OCI-LY7 (cell line): ENCODE data around the gene AMBP. TPM values are rescaled to one million over a fixed set of nuclear protein-coding genes. Genes with fewer than 3 reads are reported as not detected.

Source experiments
- BruUV-seq: library from RNA; stranded (reverse); fragments of 400-500 nt; replicated peaks from 2 replicates; lab custom pipeline; 2021; lab: Mats Ljungman, UMichigan
- CTCF ChIA-PET: fragments of 300-600 bp; sonication (Branson Sonifier 250); formaldehyde crosslinking; loops from one replicate; lab custom pipeline; 2022; ENCODE audit warnings: antibody characterized with exemption; ENCODE audit not compliant: unreplicated experiment; lab: Charles Lee
- POLR2A ChIA-PET: fragments of 300-600 bp; sonication (Branson Sonifier 250); formaldehyde crosslinking; loops from one replicate; lab custom pipeline; 2022; ENCODE audit warnings: antibody characterized with exemption; lab: Charles Lee
- DNase-seq: peaks from one replicate; pipeline ENCODE4 v3.0.0-alpha.2; 2015; ENCODE audit warnings: low spot score
- H2AFZ ChIP-seq: fragments of 200-600 bp; sonication (generic), shearing (Covaris generic); 2 replicates; pipeline ENCODE4 v1.6.1; 2014; ENCODE audit warnings: mild to moderate bottlenecking, antibody characterized with exemption, low read length, moderate library complexity
- H3K27ac ChIP-seq: fragments of 200-600 bp; sonication (generic); 2 replicates; pipeline ENCODE4 v1.5.1; 2014; ENCODE audit warnings: mixed run types, low read depth, mild to moderate bottlenecking, moderate library complexity, low read length, inconsistent platforms; ENCODE audit not compliant: poor library complexity, severe bottlenecking
- H3K36me3 ChIP-seq: fragments of 200-600 bp; sonication (generic); 2 replicates; pipeline ENCODE4 v1.6.1; 2014; ENCODE audit warnings: mild to moderate bottlenecking, antibody characterized with exemption, low read length, moderate library complexity, mixed read lengths; ENCODE audit not compliant: insufficient read depth
- H3K4me1 ChIP-seq: fragments of 200-600 bp; sonication (generic); 2 replicates; pipeline ENCODE4 v1.5.1; 2014; ENCODE audit warnings: mild to moderate bottlenecking, low read length; ENCODE audit not compliant: insufficient read depth, poor library complexity, severe bottlenecking
- H3K4me2 ChIP-seq: fragments of 200-600 bp; sonication (generic); 2 replicates; pipeline ENCODE4 v1.6.1; 2014; ENCODE audit warnings: mild to moderate bottlenecking, low read length
- H3K4me3 ChIP-seq: fragments of 200-600 bp; sonication (generic); 2 replicates; pipeline ENCODE4 v1.5.1; 2014; ENCODE audit warnings: mild to moderate bottlenecking, low read depth, low read length; ENCODE audit not compliant: poor library complexity, severe bottlenecking
- H3K79me2 ChIP-seq: fragments of 200-600 bp; sonication (generic); 2 replicates; pipeline ENCODE4 v1.6.1; 2016; ENCODE audit warnings: low read depth, mild to moderate bottlenecking, low read length, moderate library complexity, mixed read lengths; ENCODE audit not compliant: insufficient read depth
- H3K9me2 ChIP-seq: fragments of 200-600 bp; sonication (generic); 2 replicates; pipeline ENCODE4 v1.6.1; 2016; ENCODE audit warnings: mild to moderate bottlenecking, low read length, mixed read lengths; ENCODE audit not compliant: insufficient read depth
- H3K9me3 ChIP-seq: fragments of 200-600 bp; sonication (generic); 2 replicates; pipeline ENCODE4 v1.6.1; 2014; ENCODE audit warnings: mild to moderate bottlenecking, mixed run types, low read length, mixed read lengths
- H4K20me1 ChIP-seq: fragments of 200-600 bp; sonication (generic); 2 replicates; pipeline ENCODE4 v1.6.1; 2014; ENCODE audit warnings: mild to moderate bottlenecking, antibody characterized with exemption, low read length, moderate library complexity, mixed read lengths; ENCODE audit not compliant: insufficient read depth
- CTCF ChIP-seq: fragments of 200-600 bp; sonication (generic); conservative IDR thresholded peaks from 2 replicates; pipeline ENCODE4 v1.5.1; 2014; ENCODE audit warnings: mild to moderate bottlenecking, antibody characterized with exemption, low read length, moderate library complexity, mixed read lengths
- EZH2phosphoT487 ChIP-seq: fragments of 200-600 bp; sonication (generic); IDR thresholded peaks from 2 replicates; pipeline ENCODE4 v1.6.1; 2018; ENCODE audit warnings: low read depth, borderline replicate concordance, mild to moderate bottlenecking, mixed run types, antibody characterized with exemption, low read length, moderate library complexity, mixed read lengths
- intact Hi-C: fragments of 100-400 bp; cut with micrococcal nuclease; formaldehyde crosslinking; loops from one replicate; pipeline ENCODE4 v1.10.0; 2022; ENCODE audit not compliant: unreplicated experiment
- total RNA-seq, 2 experiments: library from RNA; depleted of rRNA in 1 of 2; stranded (reverse); fragments of >200 nt in 1 of 2; shearing (Covaris generic) in 1 of 2; gene quantifications; 2 replicates each; pipeline ENCODE4 v1.2.3, GENCODE V29; 2014 to 2022

Gene AMBP
- total RNA-seq, 2 experiments from 2014 or later, result not detected

- TF ChIP-seq CTCF (no peak), EZH2phosphoT487 (no peak)
- no peak overlapping the region for H2AFZ ChIP-seq
- ChIA-PET POLR2A (interaction anchor here (0.6 kb wide), 1 partner anchor 150 kb away, joined by 4 read pairs; no protein-coding TSS in a partner anchor), CTCF (no interaction called here)
- no peaks in the 10 kb centered on the region for H3K9me2 ChIP-seq
- BruUV-seq, result no TSS peak
- H3K27ac ChIP-seq, result no peak overlapping the region
- no peak for DNase-seq
- no peaks in the 10 kb centered on the region for H3K4me1 ChIP-seq
- no peaks in the 10 kb centered on the region for H3K79me2 ChIP-seq
- no peak overlapping the region for H3K4me3 ChIP-seq
- no peak overlapping the region for H3K4me2 ChIP-seq
- H3K9me3 ChIP-seq, result no peaks in the 10 kb centered on the region
- no peaks in the 10 kb centered on the region for H3K36me3 ChIP-seq
- H4K20me1 ChIP-seq, result no peaks in the 10 kb centered on the region
- intact Hi-C loops, result no loop called here
Measured at GRCh38 chr9:114054191-114054690, 23.9 kb downstream of the AMBP start.

GRCh38 chr9:114053246-114054005, 24.7 kb downstream of the AMBP start:
- ChIA-PET CTCF (no interaction called here), POLR2A (no interaction called here)
- TF ChIP-seq EZH2phosphoT487, result no peak
- no peak for TF ChIP-seq CTCF
- H3K4me2 ChIP-seq, result no peak overlapping the region
- no peaks in the 10 kb centered on the region for H3K36me3 ChIP-seq
- H4K20me1 ChIP-seq, result no peaks in the 10 kb centered on the region
- H2AFZ ChIP-seq, result no peak overlapping the region
- H3K9me3 ChIP-seq, result no peaks in the 10 kb centered on the region
- intact Hi-C loops, result no loop called here
- BruUV-seq, result no TSS peak
- DNase-seq, result no peak
- no peaks in the 10 kb centered on the region for H3K79me2 ChIP-seq
- no peaks in the 10 kb centered on the region for H3K9me2 ChIP-seq
- no peak overlapping the region for H3K4me3 ChIP-seq
- H3K4me1 ChIP-seq, result no peaks in the 10 kb centered on the region
- no peak overlapping the region for H3K27ac ChIP-seq

GRCh38 chr9:114051706-114052105, 26.4 kb downstream of the AMBP start:
- no TSS peak for BruUV-seq
- Histone ChIP-seq H3K9me3 (no peaks in the 10 kb centered on the region), H3K4me3 (no peak overlapping the region), H3K4me2 (no peak overlapping the region), H2AFZ (no peak overlapping the region), H3K36me3 (no peaks in the 10 kb centered on the region), H3K9me2 (no peaks in the 10 kb centered on the region), H3K27ac (no peak overlapping the region), H4K20me1 (no peaks in the 10 kb centered on the region), H3K4me1 (no peaks in the 10 kb centered on the region), H3K79me2 (no peaks in the 10 kb centered on the region)
- TF ChIP-seq EZH2phosphoT487, result no peak
- ChIA-PET POLR2A (no interaction called here), CTCF (no interaction called here)
- DNase-seq, result no peak
- intact Hi-C loops, result no loop called here
